Liver (tissue), 3 donors: ENCODE data around the gene HMG20B.
"Not testable (repeated sequence)": the region's sequence is repeated elsewhere in the genome, so short reads cannot be mapped to it uniquely, and the experiment has no call there.

ENCODE experiments used
- RAD21 ChIP-seq, 2 donors: IDR thresholded peaks; 2 replicates each; pipeline ENCODE4 v1.6.1; 2016; ENCODE audit warnings: antibody characterized with exemption in 2 of 2, mild to moderate bottlenecking in 2 of 2
- TAF1 ChIP-seq: conservative IDR thresholded peaks from 2 replicates; pipeline ENCODE4 v1.6.1; 2016; ENCODE audit warnings: antibody characterized with exemption, mild to moderate bottlenecking
- YY1 ChIP-seq: IDR thresholded peaks from 2 replicates; pipeline ENCODE4 v1.6.1; 2016; ENCODE audit warnings: antibody characterized with exemption, mild to moderate bottlenecking
- TF ChIP-seq, protein P1 (sequence below): fragments of 150-350 bp; IDR thresholded peaks from 2 replicates; pipeline ENCODE4 v1.5.1; 2017; ENCODE audit warnings: improper control_type of control experiment, low read depth, low read length; ENCODE audit not compliant: missing input control
- donor health status: healthy.
- donor health status: healthy.

DNA sequence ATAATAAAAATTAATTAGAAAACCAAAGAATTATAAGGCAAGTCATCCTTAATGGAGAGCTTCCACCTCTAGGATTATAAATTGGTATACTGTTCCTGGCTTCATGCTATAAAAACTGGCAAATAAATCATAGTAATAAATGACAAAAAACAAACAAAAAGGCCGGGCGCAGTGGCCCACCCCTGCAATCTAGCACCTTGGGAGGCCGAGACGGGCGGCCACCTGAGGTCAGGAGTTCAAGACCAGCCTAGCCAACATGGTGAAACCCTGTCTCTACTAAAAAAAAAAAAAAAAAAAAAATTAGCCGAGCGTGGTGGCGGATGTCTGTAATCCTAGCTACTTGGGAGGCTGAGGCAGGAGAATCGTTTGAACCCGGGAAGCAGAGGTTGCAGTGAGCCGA is 2.7 kb upstream of the HMG20B start:
- not testable (repeated sequence) for TF ChIP-seq RAD21 (IDR thresholded peaks at IDR 0.05); TAF1; YY1
- TF ChIP-seq, protein P1, sequence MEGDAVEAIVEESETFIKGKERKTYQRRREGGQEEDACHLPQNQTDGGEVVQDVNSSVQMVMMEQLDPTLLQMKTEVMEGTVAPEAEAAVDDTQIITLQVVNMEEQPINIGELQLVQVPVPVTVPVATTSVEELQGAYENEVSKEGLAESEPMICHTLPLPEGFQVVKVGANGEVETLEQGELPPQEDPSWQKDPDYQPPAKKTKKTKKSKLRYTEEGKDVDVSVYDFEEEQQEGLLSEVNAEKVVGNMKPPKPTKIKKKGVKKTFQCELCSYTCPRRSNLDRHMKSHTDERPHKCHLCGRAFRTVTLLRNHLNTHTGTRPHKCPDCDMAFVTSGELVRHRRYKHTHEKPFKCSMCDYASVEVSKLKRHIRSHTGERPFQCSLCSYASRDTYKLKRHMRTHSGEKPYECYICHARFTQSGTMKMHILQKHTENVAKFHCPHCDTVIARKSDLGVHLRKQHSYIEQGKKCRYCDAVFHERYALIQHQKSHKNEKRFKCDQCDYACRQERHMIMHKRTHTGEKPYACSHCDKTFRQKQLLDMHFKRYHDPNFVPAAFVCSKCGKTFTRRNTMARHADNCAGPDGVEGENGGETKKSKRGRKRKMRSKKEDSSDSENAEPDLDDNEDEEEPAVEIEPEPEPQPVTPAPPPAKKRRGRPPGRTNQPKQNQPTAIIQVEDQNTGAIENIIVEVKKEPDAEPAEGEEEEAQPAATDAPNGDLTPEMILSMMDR, result not testable (repeated sequence)
